ENCODE measurements around the gene LMNTD2. TPM values are rescaled to one million over a fixed set of nuclear protein-coding genes. Genes with fewer than 3 reads are reported as not detected.

The LMNTD2 gene
- total and polyA plus RNA-seq, 4 experiments from 2014 or later: 0.94 to 8.1 (median 4.2) TPM

GRCh38 chr11:561148-562003 lies 838 bp upstream of the LMNTD2 start:
- H3K27ac ChIP-seq (ENCODE audit: low read depth, low read length): peak overlapping the region; percentile 62
- peak overlapping the region in 5 of 7 donors; percentile 57 to 91 (median 77) for H3K27ac Mint-ChIP-seq
- peak in 2 of 5 donors; percentile 33 to 59 for DNase-seq
- peak overlapping the region; percentile 69 to 75 for H3K4me3 ChIP-seq (ENCODE audit: low read length in 2 of 2)
- peaks cover 21% of the 10 kb centered on the region for H3K4me1 ChIP-seq (ENCODE audit: insufficient read depth, low read length)
- intact Hi-C loops (cut with micrococcal nuclease): loop anchor here (2.0 kb wide), 2 partner anchors 25 to 51 kb away; partner anchors contain the start of gene LRRC56
- no peaks in the 10 kb centered on the region for H3K27me3 ChIP-seq (ENCODE audit: insufficient read depth, low read length)
- no peaks in the 10 kb centered on the region for H3K27me3 Mint-ChIP-seq
- ChIA-PET POLR2A (ENCODE audit: partially characterized antibody) (interaction anchor here (1.0 to 7.1 kb wide), 8 partner anchors 8 to 55 kb away, joined by 3 to 56 read pairs (median 4); partner anchors contain the start of genes PHRF1 and RNH1), CTCF (ENCODE audit: partially characterized antibody) (no interaction called here)
- no peaks in the 10 kb centered on the region for H3K36me3 ChIP-seq (ENCODE audit: insufficient read depth, low read length)
- H3K36me3 Mint-ChIP-seq: peaks cover 0 to 6% of the 10 kb centered on the region in 2 donors
- H3K4me1 Mint-ChIP-seq: peaks cover 8 to 17% (median 13%) of the 10 kb centered on the region in 4 donors
- H3K9me3 Mint-ChIP-seq: no peaks in the 10 kb centered on the region
- no peaks in the 10 kb centered on the region for H3K9me3 ChIP-seq (ENCODE audit: control insufficient read depth in 1 of 2, low read length in 2 of 2)
- peak overlapping the region; percentile 84 to 94 (median 89) for H3K4me3 Mint-ChIP-seq

- ChIA-PET POLR2A (ENCODE audit: partially characterized antibody) (interaction anchor here (0.9 to 2.1 kb wide), 12 partner anchors 9 to 353 kb away, joined by 3 to 28 read pairs (median 6); partner anchors contain the start of genes BET1L, DEAF1, IRF7 and LRRC56), CTCF (ENCODE audit: partially characterized antibody) (interaction anchor here (0.8 to 1.5 kb wide), 5 partner anchors 10 to 166 kb away, joined by 3 read pairs; partner anchors contain the start of genes DEAF1 and TMEM80)
- DNase-seq: peak in 2 of 5 donors; percentile 25 to 39
- H3K4me1 ChIP-seq (ENCODE audit: insufficient read depth, low read length): peaks cover 24% of the 10 kb centered on the region
- no peaks in the 10 kb centered on the region for H3K9me3 ChIP-seq (ENCODE audit: control insufficient read depth in 1 of 2, low read length in 2 of 2)
- H3K4me3 ChIP-seq (ENCODE audit: low read length in 2 of 2): peak overlapping the region in 1 of 2 donors; percentile 37
- Mint-ChIP-seq H3K27me3 (no peaks in the 10 kb centered on the region), H3K36me3 (peaks cover 0 to 6% of the 10 kb centered on the region in 2 donors), H3K9me3 (no peaks in the 10 kb centered on the region), H3K4me1 (peaks cover 8 to 17% (median 13%) of the 10 kb centered on the region in 4 donors), H3K4me3 (peak overlapping the region; percentile 66 to 81 (median 73)), H3K27ac (peak overlapping the region; percentile 77 to 93 (median 88))
- H3K27ac ChIP-seq (ENCODE audit: low read depth, low read length): peak overlapping the region; percentile 57
- H3K27me3 ChIP-seq (ENCODE audit: insufficient read depth, low read length): no peaks in the 10 kb centered on the region
- H3K36me3 ChIP-seq (ENCODE audit: insufficient read depth, low read length): no peaks in the 10 kb centered on the region
- intact Hi-C loops (cut with micrococcal nuclease): loop anchor here (1.0 to 5.0 kb wide), 5 partner anchors 8 to 237 kb away; partner anchors contain the start of genes LRRC56 and SLC25A22
Observed at GRCh38 chr11:559712-560304, 730 bp downstream of the LMNTD2 start.

- peaks cover 0 to 6% of the 10 kb centered on the region in 2 donors for H3K36me3 Mint-ChIP-seq
- Histone ChIP-seq H3K27me3 (ENCODE audit: insufficient read depth, low read length) (no peaks in the 10 kb centered on the region), H3K4me3 (ENCODE audit: low read length in 2 of 2) (no peak overlapping the region), H3K9me3 (ENCODE audit: control insufficient read depth in 1 of 2, low read length in 2 of 2) (no peaks in the 10 kb centered on the region), H3K36me3 (ENCODE audit: insufficient read depth, low read length) (no peaks in the 10 kb centered on the region), H3K27ac (ENCODE audit: low read depth, low read length) (no peak overlapping the region), H3K4me1 (ENCODE audit: insufficient read depth, low read length) (peaks cover 30% of the 10 kb centered on the region)
- peak in 2 of 5 donors; percentile 37 to 56 for DNase-seq
- H3K27me3 Mint-ChIP-seq: no peaks in the 10 kb centered on the region
- peak overlapping the region in 1 of 8 donors; percentile 59 for H3K4me3 Mint-ChIP-seq
- peaks cover 8 to 17% (median 13%) of the 10 kb centered on the region in 4 donors for H3K4me1 Mint-ChIP-seq
- H3K9me3 Mint-ChIP-seq: no peaks in the 10 kb centered on the region
- POLR2A ChIA-PET (ENCODE audit: partially characterized antibody): interaction anchor here (0.9 to 2.1 kb wide), 7 partner anchors 10 to 163 kb away, joined by 3 to 28 read pairs (median 6); partner anchors contain the start of genes DEAF1, IRF7, LRRC56 and PHRF1
- CTCF ChIA-PET (ENCODE audit: partially characterized antibody): interaction anchor here (0.8 to 1.5 kb wide), 2 partner anchors 11 to 136 kb away, joined by 3 read pairs; partner anchors contain the start of genes DEAF1 and TMEM80
- intact Hi-C loops (cut with micrococcal nuclease): loop anchor here (5.0 kb wide), 1 partner anchor 238 kb away; the partner anchor contains the start of gene SLC25A22
- H3K27ac Mint-ChIP-seq: peak overlapping the region in 6 of 7 donors; percentile 37 to 93 (median 66)
Observed at GRCh38 chr11:559020-559620, 1.4 kb downstream of the LMNTD2 start.

- H3K4me1 ChIP-seq (ENCODE audit: insufficient read depth, low read length): peaks cover 32% of the 10 kb centered on the region
- H3K4me1 Mint-ChIP-seq: peaks cover 7 to 17% (median 12%) of the 10 kb centered on the region in 4 donors
- no peak overlapping the region for H3K4me3 ChIP-seq (ENCODE audit: low read length in 2 of 2)
- peak in 1 of 5 donors; percentile 43 for DNase-seq
- peak overlapping the region in 1 of 8 donors; percentile 20 for H3K4me3 Mint-ChIP-seq
- H3K9me3 ChIP-seq (ENCODE audit: control insufficient read depth in 1 of 2, low read length in 2 of 2): no peaks in the 10 kb centered on the region
- no peaks in the 10 kb centered on the region for H3K27me3 ChIP-seq (ENCODE audit: insufficient read depth, low read length)
- H3K9me3 Mint-ChIP-seq: no peaks in the 10 kb centered on the region
- H3K36me3 ChIP-seq (ENCODE audit: insufficient read depth, low read length): no peaks in the 10 kb centered on the region
- ChIA-PET POLR2A (ENCODE audit: partially characterized antibody) (interaction anchor here (1.6 to 2.1 kb wide), 2 partner anchors 17 to 164 kb away, joined by 4 to 28 read pairs; partner anchors contain the start of gene PHRF1), CTCF (ENCODE audit: partially characterized antibody) (no interaction called here)
- H3K27ac ChIP-seq (ENCODE audit: low read depth, low read length): no peak overlapping the region
- H3K27me3 Mint-ChIP-seq: no peaks in the 10 kb centered on the region
- H3K36me3 Mint-ChIP-seq: peaks cover 0 to 4% of the 10 kb centered on the region in 2 donors
- peak overlapping the region in 1 of 7 donors; percentile 93 for H3K27ac Mint-ChIP-seq
- intact Hi-C loops (cut with micrococcal nuclease): loop anchor here (5.0 kb wide), 1 partner anchor 239 kb away; the partner anchor contains the start of gene SLC25A22
Observed at GRCh38 chr11:558503-558902, 2.0 kb downstream of the LMNTD2 start.

- intact Hi-C loops (cut with micrococcal nuclease): loop anchor here (5.0 kb wide), 1 partner anchor 240 kb away; the partner anchor contains the start of gene SLC25A22
- peaks cover 0 to 3% of the 10 kb centered on the region in 2 donors for H3K36me3 Mint-ChIP-seq
- Histone ChIP-seq H3K27ac (ENCODE audit: low read depth, low read length) (no peak overlapping the region), H3K27me3 (ENCODE audit: insufficient read depth, low read length) (no peaks in the 10 kb centered on the region), H3K9me3 (ENCODE audit: control insufficient read depth in 1 of 2, low read length in 2 of 2) (no peaks in the 10 kb centered on the region), H3K4me1 (ENCODE audit: insufficient read depth, low read length) (peaks cover 32% of the 10 kb centered on the region), H3K36me3 (ENCODE audit: insufficient read depth, low read length) (no peaks in the 10 kb centered on the region), H3K4me3 (ENCODE audit: low read length in 2 of 2) (no peak overlapping the region)
- H3K4me1 Mint-ChIP-seq: peaks cover 7 to 21% (median 12%) of the 10 kb centered on the region in 4 donors
- peak overlapping the region in 1 of 7 donors; percentile 48 for H3K27ac Mint-ChIP-seq
- H3K4me3 Mint-ChIP-seq: peak overlapping the region in 5 of 8 donors; percentile 4 to 39 (median 15)
- DNase-seq: peak in 1 of 5 donors; percentile 38
- no peaks in the 10 kb centered on the region for H3K27me3 Mint-ChIP-seq
- ChIA-PET POLR2A (ENCODE audit: partially characterized antibody) (interaction anchor here (1.2 to 5.8 kb wide), 4 partner anchors 9 to 169 kb away, joined by 6 to 62 read pairs (median 33); partner anchors contain the start of genes DEAF1, HRAS, LRRC56 and TMEM80), CTCF (ENCODE audit: partially characterized antibody) (interaction anchor here (1.2 to 3.4 kb wide), 5 partner anchors 18 to 169 kb away, joined by 4 to 30 read pairs (median 5); partner anchors contain the start of genes DEAF1 and TMEM80)
- no peaks in the 10 kb centered on the region for H3K9me3 Mint-ChIP-seq
Observed at GRCh38 chr11:557328-558132, 3.0 kb downstream of the LMNTD2 start.
